Fibroblast of skin of right quadriceps (primary cell): ENCODE data around the gene VSTM2B.
A peak's percentile ranks its signal among the peaks of the same experiment; 100 is the strongest.

ENCODE experiments used
- DNase-seq: peaks from one replicate; pipeline ENCODE4 v3.0.0-alpha.2; 2013

Gene VSTM2B

DNA sequence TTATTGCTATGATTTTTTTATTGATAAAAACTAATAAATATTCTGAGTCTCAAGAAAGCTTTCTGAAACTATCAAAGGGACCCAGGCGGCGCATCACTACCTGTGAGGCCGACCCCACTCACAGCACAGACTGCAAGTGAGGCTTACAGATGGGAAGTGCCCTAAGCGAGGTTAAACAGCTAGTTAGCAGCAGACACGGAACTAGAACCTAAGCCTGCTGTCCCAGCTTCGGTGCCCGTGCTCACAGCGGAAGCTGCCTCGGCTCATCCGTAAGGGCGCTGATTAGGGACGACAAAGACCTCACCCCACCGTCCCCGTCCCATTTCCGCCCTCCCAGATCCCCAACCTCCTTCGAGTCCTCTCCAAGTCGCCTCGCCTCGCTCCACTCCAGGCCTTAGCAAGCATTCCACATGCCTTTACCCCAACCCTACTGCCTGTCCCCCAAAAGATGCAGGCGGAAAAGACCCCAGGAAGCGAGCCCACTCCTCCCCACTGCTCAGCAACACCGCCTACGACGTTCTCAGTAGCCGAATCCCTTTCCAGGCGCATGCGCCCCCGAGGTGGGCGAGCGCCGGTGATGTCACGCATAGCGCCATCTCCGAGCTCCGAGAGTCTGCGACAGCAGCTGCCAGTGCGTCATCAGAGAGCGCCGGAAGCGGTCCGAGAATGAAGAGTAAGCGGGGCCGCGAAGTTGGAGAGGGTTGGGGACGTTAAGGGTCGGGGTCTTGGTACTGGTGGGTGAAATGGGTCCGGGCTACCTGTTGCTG is 80.0 kb downstream of the VSTM2B start, which contains the start of gene POP4:
TSS of gene POP4 (plus strand) at position 631 of the 767 bp plus-strand sequence. CDS start at position 667, 36 bp downstream.
- peak; percentile 94 for DNase-seq

DNA sequence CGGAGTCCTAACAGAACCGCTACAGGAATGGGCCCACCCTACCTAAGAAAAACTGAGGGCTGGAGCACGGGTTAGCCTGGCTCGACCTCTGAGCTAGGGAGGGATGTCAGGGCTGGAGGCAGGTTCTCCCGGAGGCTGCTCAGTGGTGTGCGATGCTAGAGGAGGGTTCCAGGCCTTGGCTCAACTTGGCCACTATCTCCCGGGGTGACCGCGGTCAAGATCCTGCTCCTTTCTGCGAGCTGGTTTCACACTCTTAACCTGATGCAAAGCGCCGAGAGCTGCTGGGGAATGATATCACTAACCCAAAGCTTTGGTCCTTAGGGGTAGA is 80.6 kb downstream of the VSTM2B start:
- no peak for DNase-seq

DNA sequence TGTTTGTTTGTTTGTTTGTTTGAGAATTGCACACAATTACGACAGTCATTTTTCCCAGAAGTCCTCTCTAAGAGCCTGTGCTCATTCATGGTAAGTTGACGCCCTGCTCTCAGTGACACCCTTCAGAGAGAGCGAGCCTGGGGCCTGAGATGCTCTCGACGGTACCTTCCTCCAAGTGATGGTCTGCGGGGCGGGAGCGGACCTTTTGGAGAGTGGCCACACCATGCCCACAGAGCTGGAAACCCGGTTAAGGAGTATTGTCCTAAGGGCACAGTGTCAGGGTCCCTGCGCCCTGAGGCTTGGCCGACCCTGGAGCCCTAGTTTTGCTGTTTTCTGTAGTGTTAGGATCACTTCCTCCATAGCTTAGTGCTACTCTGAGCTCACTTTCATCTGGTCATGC is 83.8 kb downstream of the VSTM2B start:
- DNase-seq, result no peak

DNA sequence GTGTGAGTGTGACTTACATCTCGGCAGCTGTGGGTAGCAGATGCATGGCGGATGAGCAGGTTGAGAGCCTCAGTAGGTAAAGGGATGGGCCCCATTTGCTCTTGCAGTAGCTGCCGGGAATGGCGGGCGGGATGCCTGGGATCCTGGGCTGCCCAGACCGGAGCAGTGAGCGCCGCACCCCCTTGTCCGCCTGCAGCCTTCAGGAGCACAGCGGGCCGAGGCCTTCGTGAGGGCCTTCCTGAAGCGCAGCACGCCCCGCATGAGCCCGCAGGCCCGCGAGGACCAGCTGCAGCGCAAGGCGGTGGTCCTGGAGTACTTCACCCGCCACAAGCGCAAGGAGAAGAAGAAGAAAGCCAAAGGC is 84.4 kb downstream of the VSTM2B start:
- DNase-seq, result no peak

DNA sequence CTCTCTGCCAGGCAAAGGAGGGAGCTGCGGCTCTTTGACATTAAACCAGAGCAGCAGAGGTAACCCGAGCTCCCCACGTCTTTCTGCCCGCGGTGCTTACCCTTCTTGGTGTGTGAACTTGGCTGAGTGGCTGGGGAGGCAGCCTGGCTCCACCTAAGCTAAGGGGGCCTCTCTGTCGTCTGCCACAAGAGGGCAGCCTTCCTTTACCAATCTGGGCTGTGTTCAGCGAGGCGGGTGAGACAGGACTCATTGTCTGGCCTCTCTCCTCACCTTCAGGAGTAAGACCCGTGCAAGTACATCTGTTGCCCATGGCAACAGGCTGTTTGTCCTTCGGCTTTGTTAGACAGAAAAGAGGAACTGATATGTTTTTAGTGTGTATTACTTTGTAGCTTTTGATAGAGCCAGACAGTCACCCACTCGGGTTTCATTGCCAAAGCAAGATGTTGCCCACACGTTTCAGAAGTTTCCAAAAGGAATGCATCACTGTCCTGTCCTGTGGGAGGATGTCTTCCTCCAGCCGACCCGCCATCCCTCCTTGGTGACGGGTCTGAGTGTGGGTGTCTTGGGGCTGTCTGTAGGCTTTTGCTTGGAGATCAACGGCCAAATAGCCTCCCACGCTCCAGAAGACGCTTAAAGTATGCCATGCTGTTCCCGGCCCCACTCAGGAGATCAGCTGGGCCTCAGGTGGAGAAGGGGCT is 84.9 kb downstream of the VSTM2B start:
- peak; percentile 69 for DNase-seq

DNA sequence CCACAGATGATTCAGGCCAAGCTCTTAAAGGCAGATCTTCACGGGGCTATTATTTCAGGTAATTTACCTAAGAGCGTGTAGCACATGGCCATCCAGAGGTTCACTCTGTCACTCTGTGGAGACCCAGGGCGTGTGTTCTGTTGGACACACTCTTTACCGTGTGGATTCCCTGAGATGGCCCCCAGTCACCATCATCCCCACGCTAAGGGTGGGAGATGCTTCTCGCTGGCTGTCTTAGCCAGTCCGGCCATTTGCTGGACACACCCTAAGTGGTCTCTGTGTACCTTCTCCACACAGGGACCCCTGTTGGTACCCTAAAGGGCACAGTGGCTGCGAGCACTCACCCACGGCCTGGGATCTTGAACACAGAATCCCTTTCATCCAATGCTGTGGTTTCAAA is 86.3 kb downstream of the VSTM2B start:
- no peak for DNase-seq

DNA sequence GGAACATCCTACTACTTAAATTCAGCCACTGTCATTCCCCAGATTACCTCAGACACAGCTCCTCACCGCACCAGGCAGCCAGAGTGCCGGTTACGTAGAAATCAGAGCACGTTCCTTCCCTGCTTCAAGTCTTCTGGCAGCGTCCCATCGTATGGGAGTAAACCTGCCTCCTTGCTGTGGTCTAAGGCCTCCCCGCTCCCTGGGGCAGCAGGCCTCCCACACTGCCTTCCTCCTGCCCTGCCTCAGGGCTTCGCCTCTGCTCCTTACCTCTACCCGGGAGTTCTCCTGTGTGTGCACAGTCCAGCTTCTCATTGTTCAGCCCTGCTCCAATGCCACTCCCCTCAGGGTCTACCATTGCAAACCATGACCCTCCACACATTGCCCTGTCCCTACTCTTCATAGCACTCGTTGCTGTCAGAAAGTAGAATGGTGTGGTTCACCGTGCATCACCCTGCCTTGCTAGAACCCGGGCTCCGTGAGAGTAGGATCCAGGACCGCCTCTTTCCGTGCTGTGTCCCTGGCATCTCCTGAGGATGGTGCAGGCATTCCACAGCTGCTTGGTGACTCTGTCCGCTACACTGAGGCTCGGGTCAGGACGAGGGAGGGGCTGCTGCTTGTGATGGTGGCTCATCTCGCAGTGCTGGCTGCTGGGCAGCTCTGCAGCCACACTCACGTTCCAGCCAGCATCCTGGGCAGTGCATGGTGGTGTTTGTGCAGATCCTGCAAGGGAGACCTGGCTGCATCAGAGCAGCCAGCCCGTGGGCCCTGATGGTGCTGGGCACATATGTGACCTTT is 87.2 kb downstream of the VSTM2B start:
- DNase-seq, result no peak

DNA sequence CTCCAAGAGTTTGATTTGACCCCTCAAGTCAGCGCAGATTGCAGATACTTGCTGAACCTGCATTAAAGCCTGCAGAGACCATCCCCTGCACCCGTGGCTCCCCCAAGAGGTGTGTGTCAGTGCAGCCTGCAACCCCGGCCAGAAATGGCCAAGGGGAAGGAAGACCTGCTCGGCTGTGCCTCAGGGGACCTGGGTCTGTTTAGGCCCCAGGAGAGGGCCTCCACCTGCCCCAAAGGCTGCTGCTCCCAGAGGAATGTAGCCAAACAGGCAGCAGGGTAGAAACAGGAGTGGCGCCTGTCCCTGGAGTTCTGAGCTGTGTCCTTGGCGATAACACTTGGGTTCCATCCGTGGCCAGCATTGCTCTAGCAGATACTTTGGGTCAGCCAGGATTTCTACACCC is 88.3 kb downstream of the VSTM2B start:
- no peak for DNase-seq
